Sigmoid colon (tissue), 4 donors: ENCODE results near the gene ANTXR2.

Source experiments
- EP300 ChIP-seq, 4 donors: sonication (generic); formaldehyde crosslinking; IDR thresholded peaks; one replicate each; pipeline ENCODE4 v1.6.1; 2017; ENCODE audit warnings: antibody characterized with exemption in 4 of 4
- POLR2A ChIP-seq, 2 donors: fragments of 450-650 bp; IDR thresholded peaks; one replicate each; pipeline ENCODE4 v1.6.1; 2016; ENCODE audit warnings: antibody characterized with exemption in 2 of 2, mild to moderate bottlenecking in 2 of 2, moderate library complexity in 2 of 2
- POLR2AphosphoS5 ChIP-seq, 4 donors: sonication (generic); formaldehyde crosslinking; IDR thresholded peaks; one replicate each; pipeline ENCODE4 v1.6.1; 2017; ENCODE audit warnings: antibody characterized with exemption in 4 of 4
- TF ChIP-seq, protein P1 (sequence below), 4 experiments: fragments of 450-650 bp in 3 of 4; fragments of 200-600 bp in 1 of 4; IDR thresholded peaks; one replicate each; pipeline ENCODE4 v1.5.1; 2016 to 2019; ENCODE audit warnings: antibody characterized with exemption in 4 of 4, mild to moderate bottlenecking in 3 of 4, moderate library complexity in 2 of 4

DNA sequence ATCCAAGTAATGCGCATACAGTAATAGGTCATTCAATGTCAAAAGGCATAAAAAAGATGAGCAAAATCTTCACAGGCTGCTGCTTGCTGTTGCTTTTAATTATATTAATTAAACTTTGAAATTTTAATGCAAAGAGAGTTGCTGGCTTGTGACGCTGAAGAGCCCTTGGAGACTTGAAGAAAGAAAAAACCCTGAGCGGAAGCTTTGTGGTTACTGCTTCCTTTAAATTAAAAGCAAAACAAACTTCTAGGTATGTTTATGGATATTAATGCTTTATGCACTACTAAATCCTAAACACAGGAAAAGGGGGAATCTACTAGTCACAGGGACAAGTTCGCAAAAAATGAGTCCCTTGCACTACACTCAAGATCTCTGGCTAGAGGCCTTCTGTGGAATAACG, 166.7 kb downstream of the ANTXR2 start:
- TF ChIP-seq POLR2AphosphoS5 (IDR thresholded peaks at IDR 0.05) = no peak
- TF ChIP-seq, protein P1, sequence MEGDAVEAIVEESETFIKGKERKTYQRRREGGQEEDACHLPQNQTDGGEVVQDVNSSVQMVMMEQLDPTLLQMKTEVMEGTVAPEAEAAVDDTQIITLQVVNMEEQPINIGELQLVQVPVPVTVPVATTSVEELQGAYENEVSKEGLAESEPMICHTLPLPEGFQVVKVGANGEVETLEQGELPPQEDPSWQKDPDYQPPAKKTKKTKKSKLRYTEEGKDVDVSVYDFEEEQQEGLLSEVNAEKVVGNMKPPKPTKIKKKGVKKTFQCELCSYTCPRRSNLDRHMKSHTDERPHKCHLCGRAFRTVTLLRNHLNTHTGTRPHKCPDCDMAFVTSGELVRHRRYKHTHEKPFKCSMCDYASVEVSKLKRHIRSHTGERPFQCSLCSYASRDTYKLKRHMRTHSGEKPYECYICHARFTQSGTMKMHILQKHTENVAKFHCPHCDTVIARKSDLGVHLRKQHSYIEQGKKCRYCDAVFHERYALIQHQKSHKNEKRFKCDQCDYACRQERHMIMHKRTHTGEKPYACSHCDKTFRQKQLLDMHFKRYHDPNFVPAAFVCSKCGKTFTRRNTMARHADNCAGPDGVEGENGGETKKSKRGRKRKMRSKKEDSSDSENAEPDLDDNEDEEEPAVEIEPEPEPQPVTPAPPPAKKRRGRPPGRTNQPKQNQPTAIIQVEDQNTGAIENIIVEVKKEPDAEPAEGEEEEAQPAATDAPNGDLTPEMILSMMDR (IDR thresholded peaks at IDR 0.05) = no peak
- no peak for TF ChIP-seq EP300 (IDR thresholded peaks at IDR 0.05)
- no peak for TF ChIP-seq POLR2A (IDR thresholded peaks at IDR 0.05)
